GM23248 (cell line): ENCODE measurements around the gene PEX5.

Source experiments
- EZH2 ChIP-seq: fragments of 200-600 bp; sonication (generic); IDR thresholded peaks from 2 replicates; pipeline ENCODE4 v1.6.1; 2018; ENCODE audit warnings: antibody characterized with exemption, mild to moderate bottlenecking; ENCODE audit not compliant: insufficient read depth, poor library complexity, severe bottlenecking
- EZH2phosphoT487 ChIP-seq: fragments of 200-600 bp; sonication (generic); IDR thresholded peaks from 2 replicates; pipeline ENCODE4 v1.6.1; 2018; ENCODE audit warnings: antibody characterized with exemption, moderate library complexity, mild to moderate bottlenecking, low read depth; ENCODE audit not compliant: insufficient read depth

- TF ChIP-seq EZH2: no peak
- no peak for TF ChIP-seq EZH2phosphoT487
Measured at GRCh38 chr12:7162691-7163114, 26.8 kb upstream of the PEX5 start.
